Non-pigmented ciliary epithelial cell (primary cell): ENCODE data around the gene ARHGAP6.

Experiments used
- DNase-seq: peaks from one replicate; pipeline ENCODE4 v3.0.0-alpha.2; 2010; ENCODE audit warnings: low read depth

ARHGAP6 gene

DNA sequence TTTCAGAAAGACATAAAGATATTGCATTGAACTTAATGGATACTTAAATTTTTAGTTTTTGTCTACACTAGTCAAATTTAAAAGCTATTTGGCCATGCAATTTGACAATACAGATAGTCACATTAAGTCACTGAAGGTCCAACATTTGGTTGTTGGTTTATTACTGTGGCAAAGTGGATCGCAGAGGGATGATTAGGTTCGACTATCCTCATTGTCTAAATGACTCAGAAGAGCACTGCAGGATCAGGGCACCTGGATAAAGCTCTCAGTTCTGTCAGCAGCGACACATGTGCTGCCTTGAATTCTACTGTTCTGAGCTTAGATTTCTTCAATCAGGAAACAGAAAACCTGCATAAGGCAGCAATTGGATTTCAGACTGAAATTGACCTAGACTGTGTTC, 241.8 kb downstream of the ARHGAP6 start:
- DNase-seq: no peak

DNA sequence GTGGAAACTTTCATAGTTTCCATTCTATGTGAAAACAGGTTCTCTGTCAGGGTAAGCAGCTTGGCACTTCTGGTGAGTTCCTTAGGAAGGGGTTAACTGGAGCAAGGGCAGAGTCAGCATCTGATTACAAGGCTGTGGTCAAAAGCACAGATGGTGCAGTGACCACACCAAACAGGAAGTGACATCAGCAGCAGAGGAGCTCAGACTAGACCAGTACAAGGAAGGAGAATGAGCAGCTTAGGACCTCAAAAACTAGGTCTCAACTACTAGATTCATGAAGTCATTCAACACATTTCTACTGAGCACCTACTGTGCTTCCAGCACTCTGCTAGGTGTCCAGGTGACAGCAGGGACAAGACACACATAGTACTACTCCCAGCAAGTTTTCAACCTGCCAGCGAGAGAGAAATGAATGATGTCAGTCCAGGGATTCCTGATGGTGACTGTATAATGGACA, 242.3 kb downstream of the ARHGAP6 start:
- no peak for DNase-seq

DNA sequence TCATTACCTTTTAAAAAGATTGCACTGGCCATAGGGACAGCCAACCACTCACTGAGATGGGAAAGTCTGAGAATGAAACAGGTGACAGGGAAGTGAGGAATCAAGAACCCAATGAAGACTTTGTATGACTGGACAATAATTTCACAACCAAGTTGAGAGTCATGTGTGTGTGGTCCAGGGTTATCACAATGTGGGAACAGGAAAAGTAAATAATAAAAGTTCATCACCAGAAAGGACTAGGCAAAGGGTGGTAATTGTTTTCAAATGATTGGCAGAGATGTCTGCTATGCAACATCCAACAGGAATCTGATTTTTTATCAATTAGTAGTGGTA, 243.2 kb downstream of the ARHGAP6 start:
- DNase-seq: no peak

DNA sequence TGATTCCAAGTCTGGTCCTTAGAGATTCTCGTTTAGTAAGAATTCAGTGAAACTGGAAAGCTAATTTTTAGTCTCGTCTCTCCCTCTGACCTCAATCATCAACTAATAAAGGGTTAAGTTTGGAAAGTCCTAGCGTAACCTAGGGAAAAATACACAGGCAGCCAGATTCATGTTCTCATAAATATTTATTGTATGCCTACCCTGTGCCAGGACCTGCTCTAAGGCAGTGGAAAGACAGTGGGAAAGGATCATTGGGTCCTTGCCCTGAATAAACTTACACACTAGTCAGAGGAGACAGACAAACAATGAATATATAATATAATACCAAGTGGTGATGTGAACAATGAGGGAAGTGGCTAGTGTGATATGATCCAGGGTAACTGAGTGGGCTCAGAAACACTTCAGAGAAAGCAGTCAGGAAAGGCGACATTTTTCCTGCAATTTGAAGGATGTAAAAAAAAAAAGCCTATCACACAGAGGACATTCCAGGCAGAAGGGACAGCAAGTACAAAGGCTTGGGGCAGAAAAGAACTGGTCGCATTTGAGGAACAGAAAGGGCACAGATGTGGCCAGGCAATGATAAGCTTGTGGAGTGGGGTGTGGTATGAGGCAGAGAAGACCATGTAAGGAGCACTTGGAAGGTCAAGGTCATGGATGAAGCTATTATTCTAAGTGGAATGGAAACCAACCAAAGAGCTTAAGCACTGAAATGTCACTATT, 243.8 kb downstream of the ARHGAP6 start:
- no peak for DNase-seq

DNA sequence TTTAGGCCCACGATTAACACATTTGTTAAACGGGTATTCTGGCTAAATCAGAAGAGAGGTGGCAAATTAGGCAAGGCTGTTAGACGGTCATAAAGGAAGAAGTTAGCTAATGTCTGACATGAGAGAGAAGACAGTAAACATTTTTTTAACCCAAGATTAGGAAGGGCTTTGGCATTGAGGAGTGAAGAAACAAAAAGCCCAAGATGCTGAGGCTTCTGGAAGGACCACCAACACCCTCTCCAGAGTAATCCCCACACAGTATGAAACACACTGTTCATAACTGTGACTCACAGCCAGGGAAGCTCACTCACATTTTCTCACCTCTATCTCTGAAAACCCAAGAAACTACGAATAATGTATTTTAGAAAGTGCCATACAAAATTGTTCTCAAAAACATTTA, 244.9 kb downstream of the ARHGAP6 start:
- DNase-seq: no peak

DNA sequence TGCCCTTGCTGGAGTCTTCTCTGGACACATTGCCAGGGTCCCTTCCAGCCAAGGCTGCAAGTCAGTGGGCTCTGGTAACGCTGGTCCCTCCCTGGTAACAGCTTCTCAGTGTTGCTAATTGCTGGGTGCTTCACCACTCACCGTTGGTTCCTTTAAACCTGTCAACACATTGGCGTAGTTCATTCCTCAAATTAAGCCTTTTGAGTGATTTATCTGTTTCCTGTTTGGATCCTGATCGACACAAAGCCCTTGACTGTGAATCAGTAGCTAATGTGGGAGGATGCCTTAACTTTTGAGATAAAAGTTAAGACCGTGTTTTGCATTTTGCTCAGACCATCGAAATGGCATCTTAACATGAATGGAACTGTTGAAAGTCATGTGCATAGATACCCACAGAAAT, 246.6 kb downstream of the ARHGAP6 start:
- DNase-seq: no peak

DNA sequence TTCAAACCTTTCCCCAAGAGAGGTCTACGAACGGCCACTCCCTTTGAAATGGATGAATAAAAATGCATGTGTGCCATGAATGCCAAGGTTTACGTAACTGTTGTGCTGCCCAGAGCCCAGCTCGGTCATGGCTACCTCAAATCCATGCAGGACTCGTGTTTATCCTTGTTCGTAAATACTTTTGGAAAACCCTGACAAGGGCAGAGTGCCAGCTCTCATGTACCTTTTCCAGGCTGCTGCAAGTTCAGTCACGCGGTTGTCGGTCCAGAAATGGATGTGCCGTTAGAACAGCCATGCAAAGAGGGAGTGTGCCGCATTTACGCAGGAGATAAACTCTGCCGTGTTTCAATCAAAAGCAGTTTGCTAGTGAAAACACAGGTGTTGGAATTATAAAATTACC, 249.1 kb downstream of the ARHGAP6 start:
- DNase-seq: no peak

DNA sequence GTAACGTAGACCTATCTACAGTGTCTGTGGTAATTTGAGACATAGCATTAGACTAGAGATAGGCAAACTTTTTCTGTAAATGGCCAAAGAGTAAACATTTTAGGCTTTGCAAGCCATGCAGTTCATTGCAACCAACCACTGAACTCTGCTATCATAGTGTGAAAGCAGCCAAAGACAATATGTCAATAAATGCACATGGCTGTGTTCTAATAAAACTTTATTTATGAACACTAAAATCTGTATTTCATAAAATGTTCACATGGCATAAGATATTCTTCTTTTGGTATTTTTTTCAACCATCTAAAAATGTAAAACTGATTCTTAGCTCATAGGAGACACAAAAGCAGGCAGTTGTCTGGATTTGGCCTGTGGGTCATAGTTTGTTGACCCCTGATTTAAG, 251.6 kb downstream of the ARHGAP6 start:
- DNase-seq: no peak

DNA sequence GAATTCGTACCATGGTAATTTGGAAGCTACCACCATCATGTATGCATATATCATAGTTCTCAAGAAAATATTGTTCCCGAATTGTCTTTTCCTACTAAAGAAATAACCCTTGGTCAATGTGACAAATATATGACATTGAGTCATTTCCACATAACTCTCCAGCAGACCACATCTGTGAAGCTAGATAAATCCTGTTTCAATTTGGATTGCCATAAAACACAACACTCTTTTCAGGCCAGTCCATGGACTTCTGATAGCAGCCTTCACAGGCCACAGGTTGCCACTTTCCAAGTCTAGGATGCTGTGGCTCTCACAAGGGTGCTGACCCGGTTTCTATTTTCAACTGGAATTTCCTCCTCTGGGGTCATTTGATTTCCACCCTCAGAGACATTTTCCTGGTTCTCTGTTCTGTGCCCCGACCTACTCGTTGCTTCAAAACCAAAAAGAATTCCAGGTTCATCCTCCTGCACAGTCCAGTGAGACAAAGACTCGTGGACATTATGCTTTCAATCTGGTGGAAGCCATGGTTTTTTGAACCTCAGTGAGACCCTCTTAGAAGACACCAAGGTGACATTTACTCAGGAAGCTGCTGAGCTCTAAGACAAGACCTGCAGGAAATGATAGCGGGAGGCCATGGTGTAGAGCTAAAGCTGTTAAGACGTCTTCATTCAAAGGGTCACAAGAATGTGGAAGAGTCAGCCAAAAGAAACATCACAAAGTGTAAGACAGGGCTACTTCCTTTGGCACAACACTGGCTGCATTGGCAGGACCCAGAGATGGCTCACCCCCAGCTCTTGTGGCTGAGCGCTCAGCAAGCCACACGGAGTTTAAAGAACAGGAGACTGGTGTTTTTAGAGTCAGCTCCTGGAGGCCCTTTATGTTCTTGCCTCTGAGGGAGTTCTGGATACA, 252.8 kb downstream of the ARHGAP6 start:
- DNase-seq: no peak

DNA sequence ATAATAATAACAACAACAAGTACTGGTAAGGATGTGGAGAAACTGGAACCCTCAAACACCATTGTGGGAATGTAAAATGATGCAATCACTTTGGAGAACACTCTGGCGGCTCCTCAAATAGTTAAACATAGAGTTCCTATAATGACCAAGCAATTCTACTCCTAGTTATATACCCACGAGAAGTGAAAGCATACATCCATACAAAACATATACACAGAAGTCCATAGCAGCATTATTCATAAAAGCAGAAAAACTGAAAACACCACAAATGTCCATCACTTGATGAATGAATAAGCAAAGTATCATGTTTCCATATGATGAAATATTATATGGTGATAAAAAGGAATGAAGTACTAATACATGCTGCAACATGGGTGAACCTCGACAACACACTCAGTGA, 255.8 kb downstream of the ARHGAP6 start:
- DNase-seq: no peak

DNA sequence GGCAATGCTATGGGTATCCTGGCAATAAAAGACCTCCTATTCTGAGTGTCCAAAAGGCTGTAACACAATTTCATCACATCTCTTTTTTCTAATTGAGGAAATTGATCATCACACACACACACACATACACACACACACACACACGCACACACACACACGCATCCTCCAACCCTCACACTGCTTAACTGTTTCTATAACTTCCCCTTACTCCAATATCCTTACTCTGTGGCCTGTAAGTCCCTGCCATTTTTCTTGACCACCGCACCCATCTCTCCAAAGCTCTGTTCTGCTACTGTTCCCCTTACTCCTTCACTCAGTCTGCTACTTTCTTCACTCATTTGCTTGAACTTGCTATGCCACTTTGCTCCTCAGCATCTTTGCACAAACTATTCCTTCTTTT, 256.9 kb downstream of the ARHGAP6 start:
- DNase-seq: no peak

DNA sequence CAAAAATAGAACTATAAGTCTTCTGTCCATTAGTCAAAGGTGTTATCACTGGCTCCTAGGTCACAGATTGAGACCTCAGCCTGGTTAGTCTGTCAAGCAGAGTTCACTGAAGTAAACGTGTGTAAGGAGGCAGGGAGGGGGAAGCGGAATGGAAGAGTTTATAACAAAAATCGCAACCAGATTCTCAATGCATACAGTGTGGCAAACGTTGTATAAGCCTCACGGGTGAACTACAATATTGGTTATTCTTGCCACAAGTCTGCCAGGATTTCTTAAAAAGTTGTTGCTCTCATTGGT, 257.7 kb downstream of the ARHGAP6 start:
- no peak for DNase-seq

DNA sequence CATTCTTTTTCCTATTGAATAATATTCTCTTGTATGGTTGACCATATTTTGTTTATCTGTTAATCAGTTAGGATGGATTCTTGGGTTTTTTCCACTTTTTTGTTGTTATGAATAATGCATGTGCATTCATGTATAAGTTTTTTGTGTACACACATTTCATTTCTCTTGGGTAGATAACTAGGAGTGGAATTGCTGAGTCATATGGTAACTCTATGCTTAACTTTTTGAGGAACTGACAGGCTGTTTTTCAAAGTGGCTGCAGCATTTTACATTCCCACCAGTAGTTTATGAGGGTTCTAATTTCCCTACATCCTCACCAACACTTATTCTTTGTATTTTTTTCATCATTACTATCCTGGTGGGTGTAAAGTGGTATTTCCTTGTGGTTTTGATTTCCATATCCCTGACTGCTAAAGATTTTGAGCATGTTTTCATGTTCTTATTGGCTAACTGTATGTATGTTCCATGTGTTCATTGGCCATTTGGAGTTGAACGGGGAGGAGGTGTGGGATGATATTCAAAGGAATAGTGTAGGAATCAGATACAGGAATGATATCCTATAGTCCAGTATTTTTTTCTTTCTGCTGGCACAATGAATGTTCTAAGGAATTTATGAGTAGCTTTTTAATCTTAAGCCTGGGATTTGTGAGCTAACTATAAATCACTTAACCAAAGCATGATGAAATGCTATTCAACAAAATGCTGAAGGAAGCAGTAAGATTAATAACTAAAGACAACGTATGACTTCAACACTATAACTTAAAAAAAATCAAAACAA, 258.2 kb downstream of the ARHGAP6 start:
- no peak for DNase-seq

DNA sequence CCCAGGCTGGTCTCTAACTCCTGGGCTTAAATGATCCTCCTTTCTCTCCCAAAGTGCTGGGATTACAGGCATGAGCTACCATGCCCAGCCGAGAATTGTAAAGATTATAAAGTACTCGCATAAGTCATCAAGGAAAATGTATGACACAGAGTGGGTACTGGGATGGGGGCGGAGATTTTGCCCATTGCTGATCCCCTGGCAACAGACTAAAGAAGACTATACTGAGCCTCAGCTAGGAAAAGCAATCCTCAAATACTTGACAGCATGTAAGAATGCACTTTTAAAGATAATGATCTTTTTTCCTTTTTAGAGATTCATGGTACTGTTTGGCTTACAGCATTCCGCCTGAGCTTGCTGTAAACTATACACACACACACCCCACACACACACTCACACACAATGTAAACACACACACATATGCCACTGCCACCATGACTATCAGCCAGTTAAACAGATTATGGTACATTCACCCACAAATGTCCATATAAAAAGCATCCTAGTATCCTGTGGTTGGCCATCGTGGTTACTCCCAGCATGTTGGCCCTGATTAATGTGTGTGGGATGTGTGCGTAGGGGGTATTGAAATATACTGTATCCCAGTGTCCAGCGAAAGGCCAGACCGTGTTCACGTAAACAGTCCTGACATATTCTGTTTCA, 259.5 kb downstream of the ARHGAP6 start:
- DNase-seq: peak; percentile 19

DNA sequence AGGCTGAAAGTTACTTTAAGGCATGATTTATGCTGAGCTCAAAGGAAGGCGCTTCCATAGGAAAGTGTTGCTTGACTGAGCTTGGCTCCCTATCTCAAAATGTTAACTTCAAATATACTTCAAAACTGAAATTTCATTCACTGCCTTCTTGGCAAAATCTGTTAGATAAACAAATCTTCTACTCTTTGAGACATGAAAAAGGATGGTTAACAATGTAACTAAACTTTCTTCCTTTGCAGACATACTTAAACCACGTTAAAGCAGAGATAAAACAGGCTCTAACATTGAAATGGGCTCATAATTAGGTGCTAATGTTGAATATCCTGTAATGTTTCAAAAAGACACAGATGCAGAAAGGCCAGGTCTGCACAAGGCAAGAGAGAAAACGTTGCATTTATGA, 262.1 kb downstream of the ARHGAP6 start:
- no peak for DNase-seq

DNA sequence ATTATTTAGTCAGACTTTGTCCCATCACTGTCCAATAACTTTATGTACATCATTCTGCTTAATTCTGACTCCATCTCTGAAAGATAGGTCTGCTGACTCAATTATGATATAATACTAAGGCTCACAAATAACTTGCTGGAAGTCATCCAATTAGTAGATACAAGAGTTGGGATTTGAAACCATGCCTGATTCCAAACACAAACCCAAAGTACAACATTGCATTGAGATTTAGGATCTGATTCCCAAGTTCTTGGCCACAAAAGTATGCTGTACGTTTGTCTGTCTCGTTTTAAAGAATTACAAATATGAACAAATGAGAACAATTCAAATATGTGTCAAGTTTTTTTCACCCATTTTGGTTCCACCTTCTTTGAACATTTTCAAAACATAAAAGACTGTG, 263.8 kb downstream of the ARHGAP6 start:
- no peak for DNase-seq

DNA sequence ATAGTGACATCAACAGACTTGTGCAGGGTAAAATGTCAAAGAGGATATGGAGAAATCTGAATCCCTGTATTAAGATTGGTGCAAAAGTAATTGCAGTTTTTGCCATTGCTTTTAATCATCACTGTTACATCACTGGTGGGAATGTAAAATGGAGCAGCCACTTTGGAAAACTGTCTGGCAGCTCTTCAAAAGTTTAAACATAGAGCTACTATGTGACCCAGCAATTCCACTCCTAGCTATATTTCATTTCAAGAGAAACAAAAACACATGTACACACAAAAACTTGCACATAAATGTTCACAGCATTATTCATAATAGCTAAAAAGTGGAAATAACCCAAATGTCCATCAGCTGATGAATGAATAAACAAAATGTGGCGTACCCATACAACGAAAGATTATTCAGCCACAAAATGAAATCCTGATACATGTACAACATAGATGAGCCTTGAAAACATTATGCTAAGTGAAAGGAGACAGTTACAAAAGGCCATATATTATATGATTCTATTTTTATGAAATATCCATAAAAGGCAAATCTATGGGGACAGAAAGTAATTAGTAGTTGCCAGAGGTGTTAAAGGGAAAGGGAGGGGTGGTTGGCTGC, 266.1 kb downstream of the ARHGAP6 start:
- DNase-seq: no peak

DNA sequence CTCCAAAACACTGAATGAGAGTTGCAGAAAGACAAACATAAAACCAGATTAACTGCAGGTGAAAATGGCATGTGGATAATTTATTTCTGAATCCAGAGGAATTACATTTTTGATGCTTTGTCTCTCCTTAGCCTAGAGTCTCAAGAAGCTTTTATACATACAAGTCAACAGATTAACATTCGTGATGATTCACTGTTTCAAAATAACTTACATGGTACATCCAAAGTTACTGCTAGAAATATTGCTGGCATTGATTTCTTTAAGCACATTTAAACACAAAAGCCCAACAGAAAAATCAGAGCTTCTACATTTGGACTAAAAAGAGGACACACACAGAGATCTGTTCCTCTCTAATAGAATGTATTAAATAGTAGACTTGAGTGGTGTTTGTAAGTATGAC, 266.9 kb downstream of the ARHGAP6 start:
- no peak for DNase-seq

DNA sequence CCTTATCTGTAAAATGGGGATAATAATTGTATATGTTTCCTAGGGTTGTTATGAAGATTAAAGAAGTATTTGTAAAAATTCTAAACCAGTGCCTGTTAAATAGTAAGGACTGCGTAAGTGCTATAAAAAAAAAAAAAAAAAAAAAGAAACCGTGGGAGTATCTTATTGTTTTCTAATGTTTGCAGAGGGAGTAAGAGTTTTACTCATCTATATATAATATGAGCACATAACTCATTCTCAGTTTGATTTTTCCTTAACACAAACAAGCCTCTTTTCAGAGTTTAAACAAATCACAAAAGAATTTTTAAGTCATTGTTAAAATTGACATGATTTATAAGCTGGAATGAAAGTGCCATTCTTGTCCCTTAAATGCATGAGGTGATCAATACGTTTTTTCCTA, 267.6 kb downstream of the ARHGAP6 start:
- no peak for DNase-seq

DNA sequence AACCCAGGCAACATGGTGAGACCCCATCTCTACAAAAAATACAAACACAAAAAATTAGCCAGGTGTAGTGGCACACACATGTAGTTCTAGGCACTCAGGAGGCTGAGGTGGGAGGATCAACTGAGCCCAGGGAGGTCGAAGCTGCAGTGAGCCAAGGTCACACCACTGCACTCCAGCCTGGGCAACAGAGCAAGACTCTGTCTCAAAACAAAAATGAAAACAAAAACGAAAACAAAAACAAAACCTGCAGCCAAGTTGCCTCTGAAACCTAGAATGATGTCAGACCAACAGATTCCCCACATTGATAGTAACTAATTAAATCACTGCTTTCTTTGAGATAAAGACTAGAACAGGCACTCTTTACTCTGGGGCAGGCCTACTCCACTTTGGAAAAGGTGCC, 268.0 kb downstream of the ARHGAP6 start:
- no peak for DNase-seq

DNA sequence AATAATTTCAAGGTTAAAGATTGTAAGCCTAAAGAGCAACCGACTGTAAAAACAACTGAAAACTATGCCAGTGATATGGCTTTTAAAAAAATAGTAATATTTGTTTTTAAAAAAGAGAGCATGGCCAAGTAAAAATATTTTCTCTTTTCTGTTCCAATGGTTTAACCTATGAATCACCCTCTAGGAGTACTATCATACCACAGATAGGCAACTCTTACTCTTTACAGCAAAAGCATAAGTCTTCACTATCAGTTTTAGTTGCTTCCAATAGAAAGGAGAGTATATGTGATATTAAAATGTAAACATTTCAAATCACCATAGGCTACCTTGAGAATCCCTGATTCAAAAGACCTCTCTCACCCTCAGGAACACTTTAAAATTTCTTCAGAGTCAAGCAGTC, 269.9 kb downstream of the ARHGAP6 start:
- DNase-seq: no peak
